ENCODE measurements around the gene RASA2. TPM values are rescaled to one million over a fixed set of nuclear protein-coding genes. Genes with fewer than 3 reads are reported as not detected.

RASA2 gene
- total RNA-seq, 1 experiment from 2014 or later = 26.7 TPM

GRCh38 chr3:141618938-141619337 lies 132.1 kb downstream of the RASA2 start:
- no peaks in the 10 kb centered on the region for H3K27me3 ChIP-seq (replicated peaks; ENCODE audit: control insufficient read depth, insufficient read depth, low read length)
- H3K9me3 Mint-ChIP-seq (ENCODE audit: unreplicated experiment) = peaks cover 10% of the 10 kb centered on the region
- intact Hi-C loops (cut with micrococcal nuclease; ENCODE audit: unreplicated experiment) = no loop called here
- peaks cover 11% of the 10 kb centered on the region for H3K4me1 Mint-ChIP-seq (ENCODE audit: low read depth, unreplicated experiment)
- H3K36me3 Mint-ChIP-seq (ENCODE audit: insufficient read depth, unreplicated experiment) = peaks cover 27% of the 10 kb centered on the region
- TF ChIP-seq CTCF (IDR thresholded peaks at IDR 0.05; ENCODE audit: insufficient read depth in 1 of 2, low read depth in 1 of 2, low read length in 1 of 2, severe bottlenecking in 1 of 2, unreplicated experiment in 1 of 2) = no peak
- no peaks in the 10 kb centered on the region for H3K27me3 Mint-ChIP-seq (ENCODE audit: insufficient read depth, unreplicated experiment)
- DNase-seq = no peak
- H3K4me3 ChIP-seq (ENCODE audit: low read depth, low read length) = no peak overlapping the region
- no TSS peak for BruUV-seq (replicated peaks)
- CTCF ChIA-PET = no interaction called here
- H3K4me3 Mint-ChIP-seq (ENCODE audit: unreplicated experiment) = no peak overlapping the region
- no peaks in the 10 kb centered on the region for H3K9me3 ChIP-seq
- 0 out of 2 replicates have a peak, but pooled peaks cover 1% of the 10 kb centered on the region for H3K36me3 ChIP-seq (ENCODE audit: control insufficient read depth, insufficient read depth, low read length)
- POLR2A ChIA-PET = no interaction called here
- H3K27ac Mint-ChIP-seq (ENCODE audit: unreplicated experiment) = no peak overlapping the region
- no peaks in the 10 kb centered on the region for H3K4me1 ChIP-seq

GRCh38 chr3:141619450-141619849 lies 132.6 kb downstream of the RASA2 start:
- intact Hi-C loops (cut with micrococcal nuclease; ENCODE audit: unreplicated experiment) = no loop called here
- Mint-ChIP-seq H3K4me3 (ENCODE audit: unreplicated experiment) (no peak overlapping the region), H3K9me3 (ENCODE audit: unreplicated experiment) (peaks cover 10% of the 10 kb centered on the region), H3K4me1 (ENCODE audit: low read depth, unreplicated experiment) (peaks cover 11% of the 10 kb centered on the region), H3K36me3 (ENCODE audit: insufficient read depth, unreplicated experiment) (peaks cover 27% of the 10 kb centered on the region), H3K27ac (ENCODE audit: unreplicated experiment) (no peak overlapping the region), H3K27me3 (ENCODE audit: insufficient read depth, unreplicated experiment) (no peaks in the 10 kb centered on the region)
- Histone ChIP-seq H3K9me3 (no peaks in the 10 kb centered on the region), H3K36me3 (ENCODE audit: control insufficient read depth, insufficient read depth, low read length) (0 out of 2 replicates have a peak, but pooled peaks cover 1% of the 10 kb centered on the region), H3K4me1 (no peaks in the 10 kb centered on the region), H3K27me3 (replicated peaks; ENCODE audit: control insufficient read depth, insufficient read depth, low read length) (no peaks in the 10 kb centered on the region), H3K4me3 (ENCODE audit: low read depth, low read length) (no peak overlapping the region)
- POLR2A ChIA-PET = no interaction called here
- TF ChIP-seq CTCF (IDR thresholded peaks at IDR 0.05; ENCODE audit: insufficient read depth in 1 of 2, low read depth in 1 of 2, low read length in 1 of 2, severe bottlenecking in 1 of 2, unreplicated experiment in 1 of 2) = no peak
- no peak for DNase-seq
- BruUV-seq (replicated peaks) = no TSS peak
- CTCF ChIA-PET = no interaction called here

- TF ChIP-seq CTCF (IDR thresholded peaks at IDR 0.05; ENCODE audit: insufficient read depth in 1 of 2, low read depth in 1 of 2, low read length in 1 of 2, severe bottlenecking in 1 of 2, unreplicated experiment in 1 of 2) = no peak
- Histone ChIP-seq H3K9me3 (peaks cover 6% of the 10 kb centered on the region), H3K36me3 (ENCODE audit: control insufficient read depth, insufficient read depth, low read length) (no peaks in the 10 kb centered on the region), H3K27me3 (replicated peaks; ENCODE audit: control insufficient read depth, insufficient read depth, low read length) (no peaks in the 10 kb centered on the region), H3K4me3 (ENCODE audit: low read depth, low read length) (no peak overlapping the region), H3K4me1 (no peaks in the 10 kb centered on the region)
- H3K4me3 Mint-ChIP-seq (ENCODE audit: unreplicated experiment) = no peak overlapping the region
- no peaks in the 10 kb centered on the region for H3K27me3 Mint-ChIP-seq (ENCODE audit: insufficient read depth, unreplicated experiment)
- peaks cover 10% of the 10 kb centered on the region for H3K36me3 Mint-ChIP-seq (ENCODE audit: insufficient read depth, unreplicated experiment)
- CTCF ChIA-PET = no interaction called here
- POLR2A ChIA-PET = no interaction called here
- no peaks in the 10 kb centered on the region for H3K4me1 Mint-ChIP-seq (ENCODE audit: low read depth, unreplicated experiment)
- no TSS peak for BruUV-seq (replicated peaks)
- intact Hi-C loops (cut with micrococcal nuclease; ENCODE audit: unreplicated experiment) = no loop called here
- DNase-seq = no peak
- peaks cover 4% of the 10 kb centered on the region for H3K9me3 Mint-ChIP-seq (ENCODE audit: unreplicated experiment)
- H3K27ac Mint-ChIP-seq (ENCODE audit: unreplicated experiment) = no peak overlapping the region
Observed at GRCh38 chr3:141623691-141624090, 136.9 kb downstream of the RASA2 start.

All from Caco-2 (cell line).